HL-60 (cell line): ENCODE results near the gene C1orf56.

Source experiments
- DNase-seq, 2 experiments: peaks; one replicate each; pipeline ENCODE4 v3.0.0-alpha.2; 2010 to 2020; ENCODE audit warnings: low read depth in 1 of 2, low spot score in 1 of 2
- H3K27ac ChIP-seq: fragments of 250-450 bp; sonication (Bioruptor Pico); replicated peaks from 2 replicates; pipeline ENCODE4 v1.5.1; 2020; ENCODE audit warnings: mild to moderate bottlenecking, moderate library complexity
- H3K27me3 ChIP-seq: fragments of 250-450 bp; sonication (Bioruptor Pico); 2 replicates; pipeline ENCODE4 v1.5.1; 2021; ENCODE audit warnings: mild to moderate bottlenecking, moderate library complexity; ENCODE audit not compliant: insufficient read depth, poor library complexity, severe bottlenecking
- H3K4me3 ChIP-seq: replicated peaks from 2 replicates; pipeline ENCODE4 v1.5.1; 2011; ENCODE audit warnings: mild to moderate bottlenecking, control low read depth, low read length; ENCODE audit not compliant: insufficient read depth
- CTCF ChIP-seq: IDR thresholded peaks from one replicate; pipeline ENCODE4 v1.5.1; 2011; ENCODE audit warnings: low read length, control low read depth, inconsistent platforms; ENCODE audit not compliant: insufficient read depth
- GABPA ChIP-seq: IDR thresholded peaks from 2 replicates; pipeline ENCODE4 v1.6.1; 2012; ENCODE audit warnings: low read depth
- POLR2AphosphoS5 ChIP-seq: IDR thresholded peaks from 2 replicates; pipeline ENCODE4 v1.6.1; 2012; ENCODE audit warnings: low read depth
- REST ChIP-seq: IDR thresholded peaks from 2 replicates; pipeline ENCODE4 v1.6.1; 2012; ENCODE audit warnings: low read depth; ENCODE audit not compliant: insufficient replicate concordance
- SPI1 ChIP-seq: IDR thresholded peaks from 2 replicates; pipeline ENCODE4 v1.6.1; 2012; ENCODE audit warnings: low read depth, mild to moderate bottlenecking, borderline replicate concordance

C1orf56 gene

DNA sequence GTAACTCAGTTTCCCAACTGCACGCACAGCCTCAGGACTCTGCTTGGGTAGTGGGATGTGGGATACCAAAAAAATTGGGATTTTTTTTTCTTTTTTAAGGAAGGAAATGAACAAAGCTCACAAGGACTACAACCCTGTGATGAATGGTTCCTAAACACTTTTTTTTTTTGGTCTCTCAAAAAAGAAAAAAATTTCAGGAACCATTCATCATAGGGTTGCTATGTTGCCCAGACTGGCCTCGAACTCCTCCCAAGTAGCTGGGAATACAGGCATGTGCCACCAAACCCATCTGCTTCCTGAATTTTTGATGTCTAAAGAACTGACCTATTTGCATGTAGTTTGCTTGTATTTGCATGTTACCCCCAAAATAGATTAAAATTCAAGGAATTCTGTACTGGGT, 47.6 kb upstream of the C1orf56 start:
- DNase-seq: no peak
- no peak overlapping the region for H3K27ac ChIP-seq
- no peak for TF ChIP-seq SPI1
- no peak for TF ChIP-seq REST
- TF ChIP-seq GABPA: no peak
- no peak overlapping the region for H3K4me3 ChIP-seq
- no peaks in the 10 kb centered on the region for H3K27me3 ChIP-seq

- H3K27me3 ChIP-seq: no peaks in the 10 kb centered on the region
- DNase-seq: no peak
- TF ChIP-seq SPI1 (no peak), POLR2AphosphoS5 (no peak), GABPA (no peak), REST (no peak), CTCF (no peak)
- no peak overlapping the region for H3K4me3 ChIP-seq
- H3K27ac ChIP-seq: no peak overlapping the region
These were observed 47.1 kb upstream of the C1orf56 start for GRCh38 chr1:151000408-151000807.

DNA sequence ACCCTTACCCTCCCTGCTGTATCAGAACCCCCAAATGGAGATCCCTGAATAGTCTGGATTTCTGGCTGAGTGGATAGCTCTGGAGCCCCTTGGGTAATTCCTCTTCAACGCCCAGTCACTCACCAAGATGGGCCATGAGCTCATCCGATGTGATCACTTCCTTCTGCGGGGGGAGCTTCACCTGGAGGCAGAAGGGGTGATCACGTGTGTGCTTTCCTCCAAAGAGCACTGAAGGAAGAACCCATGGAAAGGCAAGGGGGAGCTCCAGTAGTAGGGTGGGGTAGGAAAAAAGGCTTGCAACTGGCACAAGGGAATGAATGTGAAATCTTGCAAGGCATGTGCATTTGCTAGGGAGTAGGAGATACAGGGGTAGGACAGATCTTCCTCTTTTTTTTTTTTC, 45.9 kb upstream of the C1orf56 start:
- TF ChIP-seq CTCF (no peak), POLR2AphosphoS5 (0 out of 2 replicates have a peak, but pooled peaks have one; percentile 24), SPI1 (0 out of 2 replicates have a peak, but pooled peaks have one; percentile 38)
- no peak overlapping the region for H3K4me3 ChIP-seq
- DNase-seq: peak; percentile 72 to 82

GRCh38 chr1:151002051-151002450, 45.5 kb upstream of the C1orf56 start:
- Histone ChIP-seq H3K4me3 (no peak overlapping the region), H3K27me3 (no peaks in the 10 kb centered on the region), H3K27ac (peak overlapping the region; percentile 50)
- TF ChIP-seq GABPA: no peak
- TF ChIP-seq POLR2AphosphoS5: no peak
- DNase-seq: peak in 1 of 2 experiments; percentile 64

More for the DNA sequence above, 45.9 kb upstream of the C1orf56 start:
- Histone ChIP-seq H3K27me3 (no peaks in the 10 kb centered on the region), H3K27ac (peak overlapping the region; percentile 50)

- no peak for TF ChIP-seq CTCF
- no peak for DNase-seq
- H3K27me3 ChIP-seq: no peaks in the 10 kb centered on the region
- H3K27ac ChIP-seq: peak overlapping the region; percentile 50
- no peak overlapping the region for H3K4me3 ChIP-seq
These were observed 44.9 kb upstream of the C1orf56 start for GRCh38 chr1:151002611-151003010.
